ENCODE data around the gene TSPEAR. TPM values are rescaled to one million over a fixed set of nuclear protein-coding genes. Genes with fewer than 3 reads are reported as not detected.

The TSPEAR gene
- total RNA-seq (2022; extraction: Qiagen RNA extraction): not detected in 5 replicates

DNA sequence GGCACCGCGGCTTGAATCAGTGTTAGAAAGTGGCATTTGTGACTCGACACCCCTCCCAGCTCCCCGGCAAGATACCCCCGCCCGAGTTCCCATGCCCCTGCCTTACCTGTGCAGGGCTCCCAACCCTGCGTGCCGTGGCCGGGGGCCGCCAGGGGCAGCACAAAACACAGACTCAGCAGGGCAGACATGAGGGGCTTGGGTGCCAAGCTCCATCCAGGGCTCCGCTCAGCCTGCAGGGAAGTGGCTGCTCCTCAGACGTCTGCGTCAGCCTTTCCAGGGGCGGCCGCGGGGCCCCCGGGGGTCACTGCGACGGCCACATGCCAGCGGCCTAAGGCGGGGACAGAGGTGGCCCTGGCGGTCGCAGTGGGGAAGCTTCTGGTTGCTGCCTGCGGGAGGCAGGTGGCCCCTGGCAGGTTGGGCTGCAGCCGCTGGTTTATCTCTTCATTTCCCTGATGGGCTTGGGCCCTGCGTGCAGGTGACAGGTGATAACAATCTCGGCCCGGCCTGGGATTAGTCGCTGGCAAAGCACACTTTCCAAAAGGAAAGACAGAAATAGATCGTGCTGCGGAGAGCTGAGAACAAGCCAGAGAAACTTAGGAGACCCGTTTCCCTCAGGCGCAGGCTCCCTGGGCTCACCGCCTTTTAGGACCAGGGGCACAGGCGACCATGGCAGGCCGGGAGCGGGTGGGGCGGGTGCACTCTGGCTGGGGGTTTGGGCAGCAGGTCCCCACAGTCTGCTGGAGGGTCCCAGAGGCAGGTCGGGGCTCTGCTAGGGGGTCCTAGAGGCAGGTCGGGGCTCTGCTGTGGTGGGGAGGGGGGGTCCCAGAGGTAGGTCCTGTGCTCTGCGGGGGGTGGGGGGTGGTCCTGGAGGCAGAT, at the start of gene TSPEAR:
TSS of gene TSPEAR (minus strand) at position 246 of the 876 bp plus-strand sequence. CDS start at position 188, 58 bp downstream.

DNA sequence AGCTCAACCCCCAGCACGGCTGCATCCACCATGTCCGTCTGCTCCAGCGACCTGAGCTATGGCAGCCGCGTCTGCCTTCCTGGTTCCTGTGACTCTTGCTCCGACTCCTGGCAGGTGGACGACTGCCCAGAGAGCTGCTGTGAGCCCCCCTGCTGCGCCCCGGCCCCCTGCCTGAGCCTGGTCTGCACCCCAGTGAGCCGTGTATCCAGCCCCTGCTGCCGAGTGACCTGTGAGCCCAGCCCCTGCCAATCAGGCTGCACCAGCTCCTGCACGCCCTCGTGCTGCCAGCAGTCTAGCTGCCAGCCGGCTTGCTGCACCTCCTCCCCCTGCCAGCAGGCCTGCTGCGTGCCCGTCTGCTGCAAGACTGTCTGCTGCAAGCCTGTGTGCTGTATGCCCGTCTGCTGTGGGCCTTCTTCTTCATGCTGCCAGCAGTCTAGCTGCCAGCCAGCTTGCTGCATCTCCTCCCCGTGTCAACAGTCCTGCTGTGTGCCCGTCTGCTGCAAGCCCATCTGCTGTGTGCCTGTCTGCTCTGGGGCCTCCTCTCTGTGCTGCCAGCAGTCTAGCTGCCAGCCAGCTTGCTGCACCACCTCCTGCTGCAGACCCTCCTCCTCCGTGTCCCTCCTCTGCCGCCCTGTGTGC, 14.1 kb downstream of the TSPEAR start, which contains the start of gene KRTAP10-12:
TSS of gene KRTAP10-12 (plus strand) at position 1 of the 639 bp plus-strand sequence. CDS start at position 31, 30 bp downstream.

DNA sequence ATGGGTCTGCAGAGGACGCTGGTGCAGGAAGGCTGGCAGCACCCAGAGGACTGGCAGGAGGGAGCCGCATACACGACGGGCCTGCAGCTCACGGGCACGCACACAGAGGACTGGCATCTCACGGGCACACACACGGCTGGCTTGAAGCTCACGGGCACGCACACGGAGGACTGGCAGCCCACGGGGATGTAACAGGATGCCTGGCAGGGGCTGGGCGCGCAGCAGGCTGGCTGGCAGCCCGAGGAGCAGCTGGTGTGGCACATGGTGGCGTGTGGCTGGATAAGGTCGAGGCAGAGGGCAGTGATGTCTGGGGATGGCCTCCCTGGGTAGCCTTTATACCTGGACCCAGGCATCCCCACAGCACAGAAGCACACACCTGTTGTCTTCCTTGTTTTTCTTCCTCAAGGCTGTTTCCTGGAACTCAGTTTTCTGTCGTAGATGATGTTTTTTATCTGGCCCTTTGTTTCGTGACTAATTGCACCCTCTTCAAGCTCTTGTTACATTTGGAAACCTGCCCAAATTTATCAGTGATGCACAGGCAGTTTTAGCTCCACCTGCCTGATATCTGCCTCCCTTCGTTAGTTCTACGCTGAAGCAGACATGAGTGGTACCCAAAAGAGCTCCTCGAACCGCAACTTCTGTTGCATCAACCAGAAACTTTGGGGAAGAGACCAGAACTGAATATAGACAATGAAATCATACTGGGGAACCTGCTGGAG, 29.4 kb downstream of the TSPEAR start, which contains the start of gene KRTAP12-1:
TSS of gene KRTAP12-1 (minus strand) at position 303 of the 719 bp plus-strand sequence. CDS start at position 263, 40 bp downstream.

GRCh38 chr21:44666401-44667320, 44.7 kb downstream of the TSPEAR start, which contains the start of gene KRTAP12-2:
Gene KRTAP12-2, minus strand, starts transcription at chr21:44666927. Its CDS starts 41 bp downstream, at chr21:44666886.

GRCh38 chr21:44657635-44658540, 53.5 kb downstream of the TSPEAR start, which contains the start of gene KRTAP12-3:
Gene KRTAP12-3, plus strand, starts transcription at chr21:44657932. Its CDS starts 48 bp downstream, at chr21:44657980.

GRCh38 chr21:44654576-44655175, 56.7 kb downstream of the TSPEAR start, which contains the start of gene KRTAP12-4:
Gene KRTAP12-4, minus strand, starts transcription at chr21:44654659. Its CDS starts 45 bp downstream, at chr21:44654614.

GRCh38 chr21:44646366-44647221, 64.8 kb downstream of the TSPEAR start, which contains the start of gene KRTAP10-11:
Gene KRTAP10-11, plus strand, starts transcription at chr21:44646414. Its CDS starts 45 bp downstream, at chr21:44646459.

DNA sequence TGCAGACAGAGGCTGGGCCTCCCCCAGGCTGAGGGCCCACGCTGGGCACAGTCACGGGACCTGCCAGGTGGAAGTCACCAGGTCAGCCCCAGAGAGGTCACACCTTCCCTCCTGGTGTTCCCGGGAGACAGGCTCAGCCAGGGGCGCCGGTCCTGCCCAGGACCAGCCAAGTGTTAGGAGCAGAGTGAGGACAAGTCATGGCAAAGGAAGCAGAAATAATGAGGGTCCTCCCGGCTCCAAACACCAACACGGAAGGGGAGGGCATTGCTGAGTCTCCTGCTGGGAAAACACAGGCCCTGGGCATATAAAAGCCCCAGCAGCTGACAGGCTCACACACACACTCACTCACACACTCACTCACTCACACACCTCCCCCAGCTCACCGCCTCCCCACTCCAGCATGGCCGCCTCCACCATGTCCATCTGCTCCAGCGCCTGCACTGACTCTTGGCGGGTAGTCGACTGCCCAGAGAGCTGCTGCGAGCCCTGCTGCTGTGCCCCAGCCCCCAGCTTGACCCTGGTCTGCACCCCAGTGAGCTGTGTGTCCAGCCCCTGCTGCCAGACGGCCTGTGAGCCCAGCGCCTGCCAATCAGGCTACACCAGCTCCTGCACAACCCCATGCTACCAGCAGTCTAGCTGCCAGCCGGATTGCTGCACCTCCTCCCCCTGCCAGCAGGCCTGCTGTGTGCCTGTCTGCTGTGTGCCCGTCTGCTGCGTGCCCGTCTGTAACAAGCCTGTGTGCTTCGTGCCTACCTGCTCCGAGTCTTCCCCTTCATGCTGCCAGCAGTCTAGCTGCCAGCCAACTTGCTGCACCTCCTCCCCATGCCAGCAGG, 74.1 kb downstream of the TSPEAR start, which contains the start of gene KRTAP10-10:
TSS of gene KRTAP10-10 (plus strand) at position 339 of the 833 bp plus-strand sequence. CDS start at position 401, 62 bp downstream.

DNA sequence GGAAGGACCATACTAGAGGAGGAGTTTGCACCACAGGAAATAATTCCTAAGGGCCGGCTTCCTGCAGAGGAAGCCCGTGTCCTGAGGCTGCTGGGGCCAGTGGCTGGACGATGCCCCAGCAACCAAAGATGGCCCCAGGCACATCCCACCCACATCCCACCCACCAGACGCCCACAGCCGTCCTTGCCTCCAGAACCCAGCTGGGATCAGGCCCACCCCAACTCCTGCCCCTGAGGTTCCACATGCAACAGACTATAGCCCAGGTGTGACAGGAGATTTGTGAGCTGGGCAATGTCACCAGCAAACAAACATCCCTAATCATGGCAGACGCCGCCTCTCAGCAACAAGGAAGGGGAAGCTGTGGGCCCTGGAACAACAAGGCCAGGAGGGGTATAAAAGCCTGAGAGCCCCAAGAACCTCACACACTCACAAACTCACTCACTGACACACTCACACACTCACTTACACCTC, 84.7 kb downstream of the TSPEAR start, which contains the start of gene KRTAP10-9:
TSS of gene KRTAP10-9 (plus strand) at position 421 of the 471 bp plus-strand sequence. CDS start 79 bp downstream, outside the sequence.

GRCh38 chr21:44612029-44612486, 99.3 kb downstream of the TSPEAR start, which contains the start of gene KRTAP10-8:
Gene KRTAP10-8, plus strand, starts transcription at chr21:44612079. Its CDS starts 22 bp downstream, at chr21:44612101.

DNA sequence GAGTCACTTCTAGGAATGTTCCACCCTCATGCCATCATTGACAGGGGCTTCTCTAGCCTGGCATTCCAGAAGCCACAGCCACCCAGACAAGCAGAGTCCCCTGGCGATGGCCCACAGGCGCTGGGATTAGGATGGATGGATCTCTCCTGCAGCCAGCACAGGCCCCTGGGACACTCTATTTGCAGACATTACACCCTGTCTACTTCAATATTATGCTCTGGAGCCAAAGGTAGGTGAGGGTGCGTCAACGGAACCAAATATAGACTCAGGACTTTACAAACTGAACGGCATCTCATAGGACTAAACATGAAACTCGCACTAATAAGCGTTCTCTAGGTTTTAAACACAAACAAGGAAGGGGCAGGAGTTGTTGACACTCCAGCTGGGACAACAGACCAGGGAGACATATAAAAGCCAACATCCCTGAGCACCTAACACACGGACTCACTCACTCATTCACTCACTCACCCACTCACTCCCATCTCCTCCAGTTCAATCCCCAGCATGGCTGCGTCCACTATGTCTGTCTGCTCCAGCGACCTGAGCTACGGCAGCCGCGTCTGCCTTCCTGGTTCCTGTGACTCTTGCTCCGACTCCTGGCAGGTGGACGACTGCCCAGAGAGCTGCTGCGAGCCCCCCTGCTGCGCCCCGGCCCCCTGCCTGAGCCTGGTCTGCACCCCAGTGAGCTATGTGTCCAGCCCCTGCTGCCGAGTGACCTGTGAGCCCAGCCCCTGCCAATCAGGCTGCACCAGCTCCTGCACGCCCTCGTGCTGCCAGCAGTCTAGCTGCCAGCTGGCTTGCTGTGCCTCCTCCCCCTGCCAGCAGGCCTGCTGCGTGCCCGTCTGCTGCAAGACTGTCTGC, 111.0 kb downstream of the TSPEAR start, which contains the start of gene KRTAP10-7:
TSS of gene KRTAP10-7 (plus strand) at position 480 of the 861 bp plus-strand sequence. CDS start at position 505, 25 bp downstream.

GRCh38 chr21:44592446-44593311, 118.7 kb downstream of the TSPEAR start, which contains the start of gene KRTAP10-6:
Gene KRTAP10-6, minus strand, starts transcription at chr21:44592505. Its CDS starts 21 bp downstream, at chr21:44592484.

DNA sequence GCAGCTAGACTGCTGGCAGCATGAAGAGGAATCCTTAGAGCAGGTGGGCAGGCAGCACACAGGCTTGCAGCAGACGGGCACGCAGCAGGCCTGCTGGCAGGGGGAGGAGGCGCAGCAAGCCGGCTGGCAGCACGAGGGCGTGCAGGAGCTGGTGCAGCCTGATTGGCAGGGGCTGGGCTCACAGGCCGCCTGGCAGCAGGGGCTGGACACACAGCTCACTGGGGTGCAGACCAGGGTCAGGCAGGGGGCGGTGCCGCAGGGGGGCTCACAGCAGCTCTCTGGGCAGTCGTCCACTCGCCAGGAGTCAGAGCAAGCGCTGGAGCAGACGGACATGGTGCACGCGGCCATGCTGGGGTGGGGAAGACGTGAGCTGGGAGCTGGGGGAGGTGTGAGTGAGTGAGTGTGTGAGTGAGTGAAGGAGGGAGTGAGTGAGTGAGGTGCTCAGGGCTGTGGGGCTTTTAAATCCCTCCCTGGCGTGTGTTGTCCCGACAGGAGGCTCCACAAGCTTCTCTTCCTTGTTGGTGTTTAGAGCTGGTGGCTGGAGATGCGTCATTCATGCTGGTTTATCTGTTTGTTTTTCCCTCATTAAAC, 131.0 kb downstream of the TSPEAR start, which contains the start of gene KRTAP10-5:
TSS of gene KRTAP10-5 (minus strand) at position 374 of the 591 bp plus-strand sequence. CDS start at position 348, 26 bp downstream.

